ENCODE results near the gene FAM167B. TPM values are rescaled to one million over a fixed set of nuclear protein-coding genes. Genes with fewer than 3 reads are reported as not detected.

FAM167B gene
- total RNA-seq, 1 experiment from 2014 or later = 1.5 TPM

DNA sequence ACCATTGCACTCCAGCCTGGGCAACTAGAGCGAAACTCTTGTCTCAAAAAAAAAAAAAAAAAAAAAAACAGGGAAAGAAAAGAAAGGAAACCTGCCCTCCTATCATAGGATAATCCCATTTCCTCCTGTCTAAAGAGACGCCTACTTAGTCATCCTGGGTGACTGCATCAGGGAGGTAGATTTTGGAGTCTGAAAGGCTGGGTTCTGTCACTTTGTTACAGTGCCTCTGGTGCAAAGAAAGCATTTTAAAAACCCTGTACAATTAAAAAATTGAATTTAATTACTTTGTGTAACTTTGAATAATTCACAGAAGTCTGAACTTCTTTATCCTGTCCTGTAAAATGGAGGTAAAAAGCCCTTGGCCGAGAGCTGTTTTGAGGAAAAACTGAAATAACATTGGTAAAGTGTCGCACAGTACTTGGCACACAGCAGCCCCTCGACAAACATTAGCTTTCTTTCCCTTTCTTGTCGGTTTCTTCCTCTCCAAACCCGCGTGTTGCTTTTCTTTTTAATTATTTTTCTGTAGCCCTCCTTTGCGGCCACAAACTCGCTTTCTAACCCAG, 44.2 kb downstream of the FAM167B start:
- Histone ChIP-seq H2AK5ac (ENCODE audit: insufficient read length, low read length) (no peak overlapping the region), H3K79me2 (ENCODE audit: insufficient read depth, low read length) (peaks cover 5% of the 10 kb centered on the region; the same call in 1 of the 2 replicates), H3T11ph (ENCODE audit: low read length) (no peak overlapping the region), H3K4me2 (ENCODE audit: insufficient read depth, insufficient read length, low read length) (peak overlapping the region; percentile 59), H4K5ac (ENCODE audit: insufficient read length, low read depth, low read length) (no peak overlapping the region), H3K56ac (ENCODE audit: insufficient read length, low read depth, low read length) (no peak overlapping the region), H3K27ac (ENCODE audit: insufficient read length, low read depth, low read length) (no peak overlapping the region), H2BK5ac (ENCODE audit: insufficient read length, low read length) (no peak overlapping the region), H3K18ac (ENCODE audit: insufficient read length, low read depth, low read length) (peak overlapping the region; percentile 30), H3K9me3 (ENCODE audit: control insufficient read depth, low read depth, low read length) (no peaks in the 10 kb centered on the region), H2BK20ac (ENCODE audit: low read depth, low read length, poor library complexity, severe bottlenecking) (no peak overlapping the region), H3K9ac (ENCODE audit: extremely low read depth, insufficient read length, low read length) (no peak overlapping the region), H3K4me1 (ENCODE audit: insufficient read depth, low read length) (no peaks in the 10 kb centered on the region), H3K23me2 (ENCODE audit: insufficient read length, low read depth, low read length, poor library complexity, severe bottlenecking) (peaks cover 5% of the 10 kb centered on the region), H3K23ac (ENCODE audit: insufficient read length, low read depth, low read length) (no peak overlapping the region), H3K79me1 (ENCODE audit: insufficient read depth, low read depth, low read length, poor library complexity, severe bottlenecking) (peaks cover 5% of the 10 kb centered on the region), H3K27me3 (ENCODE audit: insufficient read depth, low read length) (no peaks in the 10 kb centered on the region), H4K8ac (replicated peaks; ENCODE audit: insufficient read length, low read depth, low read length) (no peak overlapping the region), H3K14ac (ENCODE audit: insufficient read depth, low read length) (no peak overlapping the region), H2BK15ac (ENCODE audit: low read depth, low read length) (no peak overlapping the region), H2BK12ac (ENCODE audit: insufficient read length, low read depth, low read length) (no peak overlapping the region), H4K20me1 (ENCODE audit: control insufficient read depth, insufficient read depth, insufficient read length) (no peaks in the 10 kb centered on the region), H4K91ac (ENCODE audit: insufficient read length, low read depth, low read length) (no peak overlapping the region), H2BK120ac (ENCODE audit: low read depth, low read length, poor library complexity, severe bottlenecking) (no peak overlapping the region), H2AFZ (ENCODE audit: low read length) (no peak overlapping the region), H3K4ac (ENCODE audit: low read depth, low read length) (no peak overlapping the region)
- DNase-seq = no peak
- H3K4me3 Mint-ChIP-seq = peak overlapping the region; percentile 97 to 100
- H3K9me3 Mint-ChIP-seq = peaks cover 0 to 3% of the 10 kb centered on the region in 2 experiments; a peak in 2 of 5 replicates
- TF ChIP-seq, protein P1, sequence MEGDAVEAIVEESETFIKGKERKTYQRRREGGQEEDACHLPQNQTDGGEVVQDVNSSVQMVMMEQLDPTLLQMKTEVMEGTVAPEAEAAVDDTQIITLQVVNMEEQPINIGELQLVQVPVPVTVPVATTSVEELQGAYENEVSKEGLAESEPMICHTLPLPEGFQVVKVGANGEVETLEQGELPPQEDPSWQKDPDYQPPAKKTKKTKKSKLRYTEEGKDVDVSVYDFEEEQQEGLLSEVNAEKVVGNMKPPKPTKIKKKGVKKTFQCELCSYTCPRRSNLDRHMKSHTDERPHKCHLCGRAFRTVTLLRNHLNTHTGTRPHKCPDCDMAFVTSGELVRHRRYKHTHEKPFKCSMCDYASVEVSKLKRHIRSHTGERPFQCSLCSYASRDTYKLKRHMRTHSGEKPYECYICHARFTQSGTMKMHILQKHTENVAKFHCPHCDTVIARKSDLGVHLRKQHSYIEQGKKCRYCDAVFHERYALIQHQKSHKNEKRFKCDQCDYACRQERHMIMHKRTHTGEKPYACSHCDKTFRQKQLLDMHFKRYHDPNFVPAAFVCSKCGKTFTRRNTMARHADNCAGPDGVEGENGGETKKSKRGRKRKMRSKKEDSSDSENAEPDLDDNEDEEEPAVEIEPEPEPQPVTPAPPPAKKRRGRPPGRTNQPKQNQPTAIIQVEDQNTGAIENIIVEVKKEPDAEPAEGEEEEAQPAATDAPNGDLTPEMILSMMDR (conservative IDR thresholded peaks at IDR 0.05) = no peak
- WGBS (ENCODE audit: extremely low coverage, insufficient read length, low lambda C conversion rate) = no CpG with 5 or more reads among the region's 10 CpGs
- peaks cover 17 to 18% of the 10 kb centered on the region in 2 experiments for H3K4me1 Mint-ChIP-seq
- H3K27ac Mint-ChIP-seq = peak overlapping the region in 2 of 3 experiments; percentile 83 to 94; a peak in 4 of 7 replicates
- peaks cover 4 to 13% (median 9%) of the 10 kb centered on the region in 3 experiments; a peak in 5 of 7 replicates for H3K36me3 Mint-ChIP-seq (ENCODE audit: insufficient read depth in 1 of 3, low read depth in 3 of 3)
- H3K27me3 Mint-ChIP-seq (ENCODE audit: low read depth) = no peaks in the 10 kb centered on the region

Data from H9 (cell line).